ENCODE results near the gene ZNF177.

DNA sequence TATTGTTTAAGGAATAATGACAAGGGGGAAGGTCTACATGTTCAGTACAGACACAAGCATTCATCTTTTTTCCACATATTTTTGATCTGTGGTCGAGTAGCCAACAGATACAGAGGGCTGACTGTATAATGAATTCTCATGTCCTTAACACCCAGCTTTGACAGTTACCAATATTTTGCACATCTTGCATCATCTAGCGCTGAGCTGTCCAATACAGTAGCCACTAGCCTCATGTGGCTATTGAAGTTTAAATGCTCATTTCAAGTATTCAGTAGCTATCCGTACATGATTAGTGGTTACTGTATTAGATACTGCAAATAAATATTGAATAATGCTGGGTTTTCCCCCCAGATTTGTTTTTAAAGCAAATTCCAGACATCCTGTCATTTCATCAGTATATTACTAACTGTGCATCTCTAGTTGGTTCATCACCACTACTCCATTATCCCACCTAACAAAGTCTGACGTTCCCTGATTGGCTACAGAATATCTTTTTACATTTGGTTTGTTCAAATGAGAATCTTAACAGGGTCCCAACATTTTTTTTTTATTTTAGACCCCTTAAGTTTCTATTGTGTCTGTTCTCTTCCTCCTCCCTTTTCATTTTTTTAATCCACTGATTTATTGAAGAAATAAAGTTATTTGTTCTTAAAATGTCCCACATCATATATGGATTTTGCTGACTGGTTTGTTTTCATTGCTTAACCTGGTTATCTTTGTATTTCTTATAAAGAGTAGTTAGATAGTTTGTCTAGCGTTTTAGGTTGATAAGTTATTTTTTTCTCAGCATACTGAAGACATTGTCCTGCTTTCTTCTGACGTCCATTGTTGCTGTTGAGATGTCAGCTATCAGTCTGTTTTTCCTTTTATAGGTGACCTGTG lies 8.2 kb downstream of the ZNF177 start:
- no peak for TF ChIP-seq CTCF (conservative IDR thresholded peaks at IDR 0.05)
- TF ChIP-seq EZH2 (IDR thresholded peaks at IDR 0.05; ENCODE audit: low read depth) = no peak

All from PC-9 (cell line).